ENCODE measurements around the gene AP3S2. TPM values are rescaled to one million over a fixed set of nuclear protein-coding genes. Genes with fewer than 3 reads are reported as not detected.

AP3S2 gene
- total and polyA plus RNA-seq, 2 experiments from 2014 or later, result 9.4 to 93.3 TPM

- H2AFZ ChIP-seq, result no peak overlapping the region
- H3F3A ChIP-seq (replicated peaks; ENCODE audit: low read depth), result no peaks in the 10 kb centered on the region
- TF ChIP-seq ZNF331 (CRISPR knock-in tag; IDR thresholded peaks at IDR 0.05; ENCODE audit: low read depth), result no peak
- no peak for TF ChIP-seq CREB1 (CRISPR knock-in tag; IDR thresholded peaks at IDR 0.05; ENCODE audit: low read depth)
- no peak for TF ChIP-seq STAT1 (IDR thresholded peaks at IDR 0.05; ENCODE audit: unreplicated experiment)
- TF ChIP-seq POLR2AphosphoS5 (IDR thresholded peaks at IDR 0.05; ENCODE audit: low read depth), result no peak
- no peak for TF ChIP-seq EZH2 (IDR thresholded peaks at IDR 0.05; ENCODE audit: low read depth, unreplicated experiment)
- no peak for TF ChIP-seq ETS1 (IDR thresholded peaks at IDR 0.05)
- TF ChIP-seq ZNF114 (CRISPR knock-in tag; IDR thresholded peaks at IDR 0.05), result no peak
- no peak for TF ChIP-seq CTCF (conservative IDR thresholded peaks at IDR 0.05; ENCODE audit: low read depth in 2 of 2)
- no peak for TF ChIP-seq EZH2phosphoT487 (IDR thresholded peaks at IDR 0.05; ENCODE audit: unreplicated experiment)
- no peak for TF ChIP-seq JUNB (IDR thresholded peaks at IDR 0.05; ENCODE audit: unreplicated experiment)
- no peak for TF ChIP-seq REST (IDR thresholded peaks at IDR 0.05; ENCODE audit: unreplicated experiment)
- no peak for TF ChIP-seq ZNF462 (CRISPR knock-in tag; IDR thresholded peaks at IDR 0.05)
- no peak for TF ChIP-seq NANOG (IDR thresholded peaks at IDR 0.05; ENCODE audit: borderline replicate concordance)
- H3K4me2 ChIP-seq, result no peak overlapping the region
- no peak overlapping the region for H3K4me3 ChIP-seq
- no peaks in the 10 kb centered on the region for H3K27me3 ChIP-seq (ENCODE audit: insufficient read depth)
- no peak overlapping the region for H3K27ac Mint-ChIP-seq
- H3K4me3 Mint-ChIP-seq, result no peak overlapping the region
- no peaks in the 10 kb centered on the region for H3K4me1 Mint-ChIP-seq
- H3K4me1 ChIP-seq (ENCODE audit: insufficient read depth), result no peaks in the 10 kb centered on the region
- H3K27me3 Mint-ChIP-seq (ENCODE audit: insufficient read depth, low read depth, poor library complexity), result peaks cover 5% of the 10 kb centered on the region
- no peak for ATAC-seq
- H3K36me3 Mint-ChIP-seq (ENCODE audit: low read depth), result peaks cover 3% of the 10 kb centered on the region; the same call in 1 of the 3 replicates
- no peaks in the 10 kb centered on the region for H3K36me3 ChIP-seq (ENCODE audit: insufficient read depth)
- no peaks in the 10 kb centered on the region for H3K9me2 ChIP-seq (ENCODE audit: insufficient read depth)
- H3K79me2 ChIP-seq (replicated peaks; ENCODE audit: insufficient read depth), result no peaks in the 10 kb centered on the region
- H3K27ac ChIP-seq (ENCODE audit: low read depth), result no peak overlapping the region
- peaks cover 8% of the 10 kb centered on the region; the same call in 1 of the 3 replicates for H3K9me3 Mint-ChIP-seq
- no peaks in the 10 kb centered on the region for H4K20me1 ChIP-seq (replicated peaks; ENCODE audit: insufficient read depth)
- no peak for DNase-seq (ENCODE audit: low spot score)
These were observed 101.5 kb downstream of the AP3S2 start for GRCh38 chr15:89792106-89792805.

Data from GM23338 (cell line).